ENCODE data around the gene SPATA2. TPM values are rescaled to one million over a fixed set of nuclear protein-coding genes. Genes with fewer than 3 reads are reported as not detected.

The SPATA2 gene
- total and polyA plus RNA-seq, 2 of the 8 experiments (the other 6 are each of a cell fraction or from before 2014, with no cell fraction given): 11.0 to 13.0 TPM

- no peak for TF ChIP-seq JUND (IDR thresholded peaks at IDR 0.05; ENCODE audit: low read length)
- no peak for TF ChIP-seq RNF2 (IDR thresholded peaks at IDR 0.05; ENCODE audit: borderline replicate concordance, low read depth, low read length, missing control alignments, poor library complexity, severe bottlenecking)
- TF ChIP-seq TEAD4 (IDR thresholded peaks at IDR 0.05; ENCODE audit: low read depth, low read length): no peak
These were observed 815 bp downstream of the SPATA2 start (continued) for GRCh38 chr20:49914310-49915117.

All from H1 (cell line).